NOMO-1 treated with DMSO at 0.1 percent for 48 hours (cell line): ENCODE data around the gene KIF21A.
A peak's percentile ranks its signal among the peaks of the same experiment; 100 is the strongest.

ENCODE experiments used
- DNase-seq: peaks from one replicate; lab custom pipeline; 2025; ENCODE audit not compliant: unreplicated experiment; lab: John Stamatoyannopoulos, UW

Gene KIF21A

DNA sequence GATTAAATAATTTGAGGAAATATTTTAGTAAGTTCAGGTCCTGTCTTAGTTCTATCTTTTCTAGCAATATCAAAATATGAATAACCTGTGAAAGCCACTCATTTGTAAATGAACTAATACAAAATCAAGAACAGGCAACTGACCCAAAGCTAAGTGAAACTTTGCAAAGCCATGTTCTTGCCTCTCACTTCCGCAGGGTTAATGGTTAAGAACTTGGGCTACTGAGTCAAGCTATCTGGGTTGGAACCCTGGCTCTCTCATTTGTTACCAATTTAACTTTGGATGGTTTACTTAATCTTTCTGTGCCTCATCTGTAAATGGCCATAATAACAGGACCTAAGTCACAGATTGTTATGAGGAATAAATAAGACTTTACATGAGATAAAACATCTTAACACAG is 2.8 kb downstream of the KIF21A start:
- DNase-seq, result no peak

- DNase-seq, result no peak
Observed at GRCh38 chr12:39435531-39435930, 7.4 kb downstream of the KIF21A start.

- no peak for DNase-seq
Observed at GRCh38 chr12:39431797-39432196, 11.1 kb downstream of the KIF21A start.

DNA sequence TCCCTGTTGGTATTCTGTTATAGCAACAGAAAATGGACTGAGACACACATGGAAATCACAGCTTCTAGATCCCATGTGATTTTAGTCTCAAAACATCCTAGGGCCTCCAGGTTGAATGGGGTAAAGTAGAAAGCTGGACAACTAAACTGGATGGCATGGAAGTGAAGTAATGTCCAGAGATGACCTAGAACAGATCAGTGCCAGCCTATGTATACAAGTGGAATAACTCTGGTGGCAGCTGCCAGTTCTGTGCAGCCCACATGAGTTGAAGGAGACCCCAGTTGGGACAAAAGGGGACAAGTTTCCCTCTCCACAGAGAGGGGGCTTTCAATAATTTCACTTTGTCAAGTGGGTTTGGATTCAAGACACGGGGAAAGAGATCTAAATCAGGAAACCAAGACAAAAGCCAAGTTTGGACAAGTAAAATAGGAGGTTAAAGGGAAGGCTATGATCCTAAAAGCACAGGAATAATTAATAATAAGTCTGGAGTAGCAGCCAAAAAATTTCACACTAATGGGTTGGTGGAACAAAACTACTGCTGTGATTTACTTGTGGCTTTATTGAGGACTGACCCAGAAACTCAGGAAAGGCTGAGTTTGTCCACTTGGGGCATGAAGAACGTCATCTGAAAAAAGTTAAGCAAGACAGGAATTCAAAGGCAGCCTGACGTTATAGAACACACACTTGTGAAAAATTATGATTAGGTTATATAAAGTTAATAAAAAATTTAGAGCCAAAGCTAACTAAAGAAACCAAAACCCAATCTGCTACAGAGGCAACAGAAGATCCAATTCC is 11.7 kb downstream of the KIF21A start:
- no peak for DNase-seq

DNA sequence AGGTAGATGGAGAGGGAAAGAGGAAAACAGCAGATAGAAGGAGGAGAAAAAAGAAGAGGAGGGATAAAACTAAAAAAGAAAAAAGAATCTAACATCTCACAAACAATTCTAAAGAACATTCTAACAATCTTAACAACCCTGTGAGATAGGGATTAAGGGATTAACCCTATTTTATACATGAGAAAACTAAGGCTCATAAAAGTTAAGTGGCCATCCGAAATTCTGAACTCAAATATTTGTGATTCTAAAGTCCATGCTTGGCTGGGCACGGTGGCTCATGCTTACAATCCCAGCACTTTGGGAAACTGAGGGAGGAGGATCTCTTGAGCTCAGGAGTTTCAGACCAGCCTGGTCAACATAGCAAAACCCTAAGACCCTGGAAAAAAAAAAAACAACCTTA is 13.1 kb downstream of the KIF21A start:
- no peak for DNase-seq

DNA sequence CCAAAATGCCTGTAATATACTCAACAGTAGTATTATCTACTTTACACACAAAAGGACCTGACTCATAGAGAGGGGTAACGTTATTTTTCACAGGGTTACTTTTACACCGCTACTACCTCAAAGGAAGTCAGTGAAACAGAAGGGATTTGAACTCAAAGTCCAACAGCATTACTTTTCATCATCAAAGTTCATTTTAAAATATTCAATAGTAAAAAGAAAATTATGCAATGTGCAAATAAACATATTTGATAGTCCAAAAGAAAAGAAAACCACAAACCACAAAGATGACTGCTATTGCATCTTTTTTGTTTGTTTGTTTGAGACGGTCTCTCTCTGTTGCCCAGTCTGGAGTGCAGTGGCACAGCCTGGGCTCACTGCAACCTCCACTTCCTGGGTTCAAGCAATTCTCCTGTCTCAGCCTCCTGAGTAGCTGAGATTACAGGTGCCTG is 15.5 kb downstream of the KIF21A start:
- DNase-seq, result no peak

GRCh38 chr12:39426636-39427240 is 16.2 kb downstream of the KIF21A start:
- DNase-seq, result no peak

GRCh38 chr12:39420043-39420442 is 22.9 kb downstream of the KIF21A start:
- no peak for DNase-seq

GRCh38 chr12:39419471-39419870 is 23.4 kb downstream of the KIF21A start:
- DNase-seq, result no peak

GRCh38 chr12:39417916-39418315 is 25.0 kb downstream of the KIF21A start:
- DNase-seq, result no peak

DNA sequence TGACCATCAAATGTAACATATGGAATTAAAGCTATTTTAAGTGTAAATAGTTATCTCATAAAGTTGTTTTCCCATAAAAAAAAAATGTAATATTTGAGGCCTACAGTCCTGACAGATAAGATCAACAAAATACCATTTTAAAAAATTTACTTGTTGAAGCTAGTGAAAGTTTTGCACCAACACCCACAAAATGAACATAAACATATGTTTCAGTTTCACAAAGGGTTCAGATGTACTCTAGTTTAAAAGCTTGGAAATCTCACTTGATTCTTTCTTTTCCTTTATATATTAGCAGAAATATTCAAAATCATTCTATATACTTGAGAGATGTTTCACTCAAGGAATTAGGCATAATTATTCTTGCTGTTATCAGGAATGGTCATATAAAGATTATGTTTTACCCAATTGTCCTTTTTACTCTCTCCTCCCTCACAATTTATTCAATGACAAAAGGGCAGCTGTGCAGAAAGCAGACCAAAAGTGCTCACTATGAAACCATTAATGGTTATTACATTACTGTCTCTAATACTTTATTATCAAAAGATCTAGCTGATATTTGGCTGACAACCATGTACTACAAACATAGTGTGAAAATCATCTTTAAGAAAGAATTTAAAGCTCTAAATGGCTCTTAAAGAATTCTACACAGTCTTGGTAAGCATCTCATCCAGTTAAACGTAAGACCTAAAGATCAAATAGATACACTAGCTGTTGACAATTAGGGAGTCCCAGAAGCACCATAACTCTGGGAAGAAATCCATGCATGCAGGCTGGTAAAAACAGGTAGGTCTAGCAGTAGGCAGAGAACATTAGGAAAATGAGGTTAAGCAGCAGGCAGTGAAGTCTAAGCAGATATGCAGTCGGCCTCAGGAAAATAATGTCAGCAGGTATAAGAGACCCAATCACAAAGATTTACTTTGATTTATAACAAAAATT is 28.8 kb downstream of the KIF21A start:
- DNase-seq, result no peak

- DNase-seq, result no peak
Observed at GRCh38 chr12:39412210-39412609, 30.7 kb downstream of the KIF21A start.

GRCh38 chr12:39406262-39406661 is 36.7 kb downstream of the KIF21A start:
- no peak for DNase-seq

DNA sequence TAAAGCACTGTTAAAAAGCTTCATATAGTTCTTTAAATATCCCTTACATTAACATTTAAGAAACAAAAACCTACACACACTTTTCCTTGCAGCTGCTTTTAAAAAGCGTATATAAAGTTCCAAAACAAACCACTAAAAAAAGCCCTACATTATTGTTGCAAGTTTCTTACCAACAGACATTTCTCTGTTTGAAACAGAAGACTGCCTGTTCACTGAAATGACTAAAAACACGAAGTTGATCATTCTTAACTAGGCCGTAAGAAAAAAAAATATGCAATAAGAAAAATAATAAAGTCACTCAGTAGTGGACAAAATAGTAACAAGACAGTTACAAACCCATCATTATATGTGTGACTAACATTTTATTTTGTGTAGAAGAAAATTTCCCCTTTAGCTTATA is 37.3 kb downstream of the KIF21A start:
- DNase-seq, result no peak

DNA sequence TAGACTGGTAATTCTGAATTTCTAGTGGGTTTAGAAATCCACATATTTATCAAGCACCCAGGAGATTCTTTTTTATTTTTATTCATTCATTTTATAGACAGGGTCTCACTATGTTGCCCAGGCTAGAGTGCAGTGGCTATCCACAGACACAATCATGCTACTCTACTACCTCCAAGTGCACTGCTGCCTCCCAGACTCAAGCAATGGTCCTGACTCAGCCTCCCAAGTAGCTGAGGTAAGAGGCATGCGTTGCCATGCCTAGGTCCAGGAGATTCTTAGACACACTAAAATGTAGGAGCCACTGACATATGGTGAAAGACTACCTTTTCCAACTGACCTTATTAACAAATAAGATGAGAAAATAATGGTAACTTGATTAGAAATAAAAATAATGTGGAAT is 38.9 kb downstream of the KIF21A start:
- DNase-seq, result no peak

DNA sequence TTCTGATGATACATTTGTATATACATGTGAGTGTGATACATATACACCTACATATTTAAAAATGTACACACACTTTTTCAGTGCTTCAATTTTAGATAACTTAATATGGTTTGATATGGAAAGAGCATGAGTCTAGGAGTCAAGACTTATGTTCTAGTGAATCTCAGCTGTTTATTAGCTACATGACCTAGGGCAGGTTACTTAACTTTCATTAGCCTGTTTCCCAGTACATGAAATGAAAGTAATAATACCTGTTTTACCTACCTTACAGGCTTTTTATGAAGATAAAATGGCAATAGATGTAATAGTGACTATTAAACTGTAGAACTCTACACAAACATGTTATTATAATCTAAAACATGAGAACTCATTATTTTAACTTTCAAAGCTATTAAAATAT is 39.5 kb downstream of the KIF21A start:
- no peak for DNase-seq

DNA sequence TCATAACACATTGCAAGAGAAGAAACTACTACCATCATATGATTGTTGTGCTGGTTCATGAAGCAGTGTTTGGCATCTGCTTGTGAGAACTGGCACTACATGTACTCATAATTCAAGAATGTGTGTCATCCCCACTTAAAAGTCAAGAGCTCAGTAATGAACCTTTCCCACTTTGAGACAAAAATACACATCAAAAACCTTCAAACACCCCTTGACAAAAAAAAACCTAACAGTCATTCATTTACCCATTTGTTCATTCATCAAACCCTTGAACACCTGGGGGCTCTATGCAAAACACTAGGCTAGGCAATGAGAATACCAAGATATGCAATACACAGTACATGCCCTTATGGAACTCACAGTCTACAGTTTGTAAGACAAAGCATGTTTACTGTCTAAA is 40.0 kb downstream of the KIF21A start:
- no peak for DNase-seq

DNA sequence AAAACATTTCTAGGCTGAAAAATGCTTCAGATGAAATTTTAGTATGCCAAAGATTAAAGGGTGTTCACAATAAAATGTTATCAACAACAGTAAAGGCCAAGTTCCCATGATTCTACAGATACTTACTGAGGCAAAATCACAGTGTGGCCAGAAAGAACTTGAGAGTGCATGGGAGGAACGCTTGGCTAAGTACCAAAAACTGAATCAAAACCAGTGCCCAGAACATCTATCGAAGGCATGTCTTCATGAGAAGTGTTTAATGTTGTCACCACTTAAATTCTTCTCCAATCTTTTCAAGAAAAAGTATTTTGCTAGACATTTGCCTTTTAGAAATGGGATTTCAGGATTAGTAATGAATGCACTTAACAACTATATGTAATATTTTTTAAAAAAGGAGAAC is 41.5 kb downstream of the KIF21A start:
- peak; percentile 21 for DNase-seq

DNA sequence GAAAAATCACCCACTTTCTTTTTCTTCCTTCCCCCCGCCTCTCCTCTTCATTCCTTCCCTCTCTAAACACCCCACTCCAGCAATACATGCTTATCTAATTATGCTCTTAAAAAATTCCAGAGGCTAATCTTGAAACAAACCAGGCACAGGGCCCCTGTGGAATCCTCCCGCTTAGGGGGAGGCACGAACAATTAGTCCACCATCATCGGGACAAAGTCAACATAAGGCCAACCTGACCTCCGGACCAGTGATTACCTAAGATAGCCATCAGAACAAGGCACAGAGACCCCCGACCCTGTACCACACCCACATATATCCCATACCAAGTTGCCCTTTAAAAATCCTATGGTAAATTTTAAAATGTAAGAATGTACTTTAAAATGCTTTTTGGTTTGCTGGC is 47.1 kb downstream of the KIF21A start:
- no peak for DNase-seq

- no peak for DNase-seq
Observed at GRCh38 chr12:39393890-39394289, 49.0 kb downstream of the KIF21A start.

DNA sequence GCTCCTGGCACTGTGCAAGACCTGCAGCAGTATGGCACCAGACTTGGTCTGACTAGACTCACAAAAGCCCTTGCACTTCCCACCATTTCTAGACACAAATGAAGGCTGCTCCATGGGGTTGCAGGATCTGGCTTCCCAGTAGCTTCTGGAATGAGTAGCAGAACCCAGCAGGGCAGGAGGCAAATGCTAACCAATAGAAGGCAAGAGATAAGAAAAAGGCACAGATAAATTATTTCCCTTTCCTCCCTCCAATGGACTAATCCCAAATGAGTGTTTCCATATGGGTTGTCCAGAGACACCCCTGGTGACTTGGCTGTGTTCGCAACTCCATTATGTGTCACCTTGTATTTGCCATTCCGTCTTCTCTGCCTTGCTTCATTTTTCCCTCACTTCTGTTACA is 49.7 kb downstream of the KIF21A start:
- no peak for DNase-seq
